NCI-H1417 treated with DMSO at 0.1 percent for 48 hours (cell line): ENCODE data around the gene PCDHA4.
"Not testable (repeated sequence)": the region's sequence is repeated elsewhere in the genome, so short reads cannot be mapped to it uniquely, and the experiment has no call there.

Experiments used
- DNase-seq: peaks from one replicate; lab custom pipeline; 2025; lab: John Stamatoyannopoulos, UW

Gene PCDHA4

DNA sequence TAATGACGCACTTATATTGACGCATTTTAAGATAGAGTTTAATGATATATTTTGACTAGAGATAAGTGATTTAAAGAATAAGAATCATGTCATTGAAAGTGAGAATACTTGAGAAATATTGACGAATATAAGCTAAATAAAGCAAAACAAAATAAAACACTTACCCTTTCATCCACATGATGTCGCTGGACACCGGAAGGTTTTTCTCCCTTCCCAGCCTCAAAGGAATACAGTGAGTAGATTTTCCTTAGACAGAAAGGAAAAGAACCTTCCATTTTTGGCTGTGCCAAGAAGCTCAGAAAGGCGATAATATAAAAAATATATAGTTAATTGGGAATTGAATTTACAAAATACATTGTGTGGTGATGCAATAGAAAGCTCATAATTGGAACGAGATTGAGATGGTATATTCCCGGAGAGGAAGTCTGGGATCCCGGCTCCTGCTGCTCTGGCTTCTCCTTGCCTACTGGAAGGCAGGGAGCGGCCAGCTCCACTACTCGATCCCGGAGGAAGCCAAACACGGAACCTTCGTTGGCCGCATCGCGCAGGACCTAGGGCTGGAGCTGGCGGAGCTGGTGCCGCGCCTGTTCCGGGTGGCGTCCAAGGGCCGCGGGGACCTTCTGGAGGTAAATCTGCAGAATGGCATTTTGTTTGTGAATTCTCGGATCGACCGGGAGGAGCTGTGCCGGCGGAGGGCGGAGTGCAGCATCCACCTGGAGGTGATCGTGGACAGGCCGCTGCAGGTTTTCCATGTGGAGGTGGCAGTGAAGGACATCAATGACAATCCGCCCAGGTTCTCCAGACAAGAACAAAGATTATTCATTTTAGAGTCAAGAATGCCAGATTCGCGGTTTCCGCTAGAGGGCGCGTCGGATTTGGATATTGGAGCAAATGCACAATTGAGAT, 14.8 kb downstream of the PCDHA4 start, which contains the start of gene PCDHA5:
Gene PCDHA5 (plus strand): TSS at position 239 of the 906 bp plus-strand sequence.
- no peak for DNase-seq

GRCh38 chr5:140822281-140822629, 15.4 kb downstream of the PCDHA4 start:
- DNase-seq: no peak

DNA sequence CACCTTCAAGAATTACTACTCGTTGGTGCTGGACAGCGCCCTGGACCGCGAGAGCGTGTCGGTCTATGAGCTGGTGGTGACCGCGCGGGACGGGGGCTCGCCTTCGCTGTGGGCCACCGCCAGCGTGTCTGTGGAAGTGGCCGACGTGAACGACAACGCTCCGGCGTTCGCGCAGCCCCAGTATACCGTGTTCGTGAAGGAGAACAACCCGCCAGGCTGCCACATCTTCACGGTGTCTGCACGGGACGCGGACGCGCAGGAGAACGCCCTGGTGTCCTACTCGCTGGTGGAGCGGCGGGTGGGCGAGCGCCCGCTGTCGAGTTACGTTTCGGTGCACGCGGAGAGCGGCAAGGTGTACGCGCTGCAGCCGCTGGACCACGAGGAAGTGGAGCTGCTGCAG, 16.1 kb downstream of the PCDHA4 start:
- DNase-seq: not testable (repeated sequence)

GRCh38 chr5:140823475-140823874, 16.6 kb downstream of the PCDHA4 start:
- DNase-seq: no peak

GRCh38 chr5:140827704-140828361, 21.0 kb downstream of the PCDHA4 start, which contains the start of gene PCDHA6:
Gene PCDHA6 (plus strand): TSS chr5:140827960. CDS start chr5:140828092, 132 bp downstream.
- DNase-seq: peak; percentile 78

- DNase-seq: peak; percentile 2
Measured at GRCh38 chr5:140828362-140828737, 21.5 kb downstream of the PCDHA4 start.

- DNase-seq: not testable (repeated sequence)
Measured at GRCh38 chr5:140829511-140830501, 22.9 kb downstream of the PCDHA4 start.

GRCh38 chr5:140833993-140834392, 27.1 kb downstream of the PCDHA4 start, which contains the start of gene PCDHA7:
Gene PCDHA7 (plus strand): TSS chr5:140834269. CDS start chr5:140834384, 115 bp downstream.
- DNase-seq: no peak

DNA sequence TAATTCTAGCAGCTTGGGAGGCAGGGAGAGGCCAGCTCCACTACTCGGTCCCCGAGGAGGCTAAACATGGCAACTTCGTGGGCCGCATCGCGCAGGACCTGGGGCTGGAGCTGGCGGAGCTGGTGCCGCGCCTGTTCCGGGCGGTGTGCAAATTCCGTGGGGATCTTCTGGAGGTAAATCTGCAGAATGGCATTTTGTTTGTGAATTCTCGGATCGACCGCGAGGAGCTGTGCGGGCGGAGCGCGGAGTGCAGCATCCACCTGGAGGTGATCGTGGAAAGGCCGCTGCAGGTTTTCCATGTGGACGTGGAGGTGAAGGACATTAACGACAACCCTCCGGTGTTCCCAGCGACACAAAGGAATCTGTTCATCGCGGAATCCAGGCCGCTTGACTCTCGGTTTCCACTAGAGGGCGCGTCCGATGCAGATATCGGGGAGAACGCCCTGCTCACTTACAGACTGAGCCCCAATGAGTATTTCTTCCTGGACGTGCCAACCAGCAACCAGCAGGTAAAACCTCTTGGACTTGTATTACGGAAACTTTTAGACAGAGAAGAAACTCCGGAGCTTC, 27.7 kb downstream of the PCDHA4 start:
- not testable (repeated sequence) for DNase-seq

GRCh38 chr5:140835622-140836510, 29.0 kb downstream of the PCDHA4 start:
- no peak for DNase-seq

DNA sequence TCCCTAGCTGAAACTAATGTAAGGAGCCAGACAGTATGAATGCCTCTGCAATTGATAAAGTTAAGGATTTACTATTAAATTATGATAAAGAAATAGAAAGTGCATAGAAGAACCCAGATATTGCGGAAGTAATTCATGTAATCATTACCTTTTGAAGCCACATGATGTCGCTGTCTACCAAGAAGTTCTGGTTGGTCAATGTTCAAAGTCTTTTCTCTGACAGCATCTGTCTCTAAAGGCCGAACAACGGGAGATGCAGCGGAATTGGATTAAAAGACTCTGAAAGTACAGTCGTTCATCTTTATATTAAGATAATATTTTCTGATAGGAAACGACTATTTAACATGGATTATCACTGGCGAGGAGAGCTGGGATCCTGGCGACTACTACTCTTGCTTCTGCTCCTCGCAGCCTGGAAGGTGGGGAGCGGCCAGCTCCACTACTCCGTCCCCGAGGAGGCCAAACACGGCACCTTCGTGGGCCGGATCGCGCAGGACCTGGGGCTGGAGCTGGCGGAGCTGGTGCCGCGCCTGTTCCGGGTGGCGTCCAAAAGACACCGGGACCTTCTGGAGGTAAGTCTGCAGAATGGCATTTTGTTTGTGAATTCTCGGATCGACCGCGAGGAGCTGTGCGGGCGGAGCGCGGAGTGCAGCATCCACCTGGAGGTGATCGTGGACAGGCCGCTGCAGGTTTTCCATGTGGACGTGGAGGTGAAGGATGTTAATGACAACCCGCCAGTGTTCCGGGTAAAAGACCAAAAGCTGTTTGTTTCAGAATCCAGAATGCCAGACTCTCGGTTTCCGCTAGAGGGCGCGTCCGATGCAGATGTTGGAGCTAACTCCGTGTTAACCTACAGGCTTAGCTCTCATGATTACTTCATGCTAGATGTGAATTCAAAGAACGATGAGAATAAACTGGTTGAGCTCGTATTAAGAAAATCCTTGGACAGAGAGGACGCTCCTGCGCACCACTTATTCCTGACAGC, 34.4 kb downstream of the PCDHA4 start, which contains the start of gene PCDHA8:
Gene PCDHA8 (plus strand): TSS at position 210 of the 985 bp plus-strand sequence. CDS start 135 bp downstream, at position 345.
- DNase-seq: no peak

DNA sequence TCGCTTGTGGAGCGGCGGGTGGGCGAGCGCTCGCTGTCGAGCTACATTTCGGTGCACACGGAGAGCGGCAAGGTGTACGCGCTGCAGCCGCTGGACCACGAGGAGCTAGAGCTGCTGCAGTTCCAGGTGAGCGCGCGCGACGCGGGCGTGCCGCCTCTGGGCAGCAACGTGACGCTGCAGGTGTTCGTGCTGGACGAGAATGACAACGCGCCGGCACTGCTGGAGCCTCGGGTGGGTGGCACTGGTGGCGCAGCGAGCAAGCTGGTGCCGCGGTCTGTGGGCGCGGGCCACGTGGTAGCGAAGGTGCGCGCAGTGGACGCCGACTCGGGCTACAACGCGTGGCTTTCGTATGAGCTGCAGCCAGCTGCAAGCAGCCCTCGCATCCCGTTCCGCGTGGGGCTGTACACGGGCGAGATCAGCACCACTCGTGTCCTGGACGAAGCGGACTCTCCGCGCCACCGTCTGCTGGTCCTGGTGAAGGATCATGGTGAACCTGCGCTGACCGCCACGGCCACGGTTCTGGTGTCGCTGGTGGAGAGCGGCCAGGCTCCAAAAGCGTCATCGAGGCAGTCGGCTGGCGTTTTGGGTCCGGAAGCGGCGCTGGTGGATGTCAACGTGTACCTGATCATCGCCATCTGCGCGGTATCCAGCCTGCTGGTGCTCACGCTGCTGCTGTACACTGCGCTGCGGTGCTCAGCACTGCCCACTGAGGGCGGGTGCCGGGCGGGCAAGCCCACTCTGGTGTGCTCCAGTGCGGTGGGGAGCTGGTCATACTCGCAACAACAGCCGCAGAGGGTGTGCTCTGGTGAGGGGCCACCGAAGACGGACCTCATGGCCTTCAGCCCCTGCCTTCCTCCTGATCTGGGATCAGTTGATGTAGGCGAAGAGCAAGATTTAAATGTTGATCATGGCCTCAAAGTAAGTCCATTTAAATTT, 36.2 kb downstream of the PCDHA4 start:
- DNase-seq: no peak

DNA sequence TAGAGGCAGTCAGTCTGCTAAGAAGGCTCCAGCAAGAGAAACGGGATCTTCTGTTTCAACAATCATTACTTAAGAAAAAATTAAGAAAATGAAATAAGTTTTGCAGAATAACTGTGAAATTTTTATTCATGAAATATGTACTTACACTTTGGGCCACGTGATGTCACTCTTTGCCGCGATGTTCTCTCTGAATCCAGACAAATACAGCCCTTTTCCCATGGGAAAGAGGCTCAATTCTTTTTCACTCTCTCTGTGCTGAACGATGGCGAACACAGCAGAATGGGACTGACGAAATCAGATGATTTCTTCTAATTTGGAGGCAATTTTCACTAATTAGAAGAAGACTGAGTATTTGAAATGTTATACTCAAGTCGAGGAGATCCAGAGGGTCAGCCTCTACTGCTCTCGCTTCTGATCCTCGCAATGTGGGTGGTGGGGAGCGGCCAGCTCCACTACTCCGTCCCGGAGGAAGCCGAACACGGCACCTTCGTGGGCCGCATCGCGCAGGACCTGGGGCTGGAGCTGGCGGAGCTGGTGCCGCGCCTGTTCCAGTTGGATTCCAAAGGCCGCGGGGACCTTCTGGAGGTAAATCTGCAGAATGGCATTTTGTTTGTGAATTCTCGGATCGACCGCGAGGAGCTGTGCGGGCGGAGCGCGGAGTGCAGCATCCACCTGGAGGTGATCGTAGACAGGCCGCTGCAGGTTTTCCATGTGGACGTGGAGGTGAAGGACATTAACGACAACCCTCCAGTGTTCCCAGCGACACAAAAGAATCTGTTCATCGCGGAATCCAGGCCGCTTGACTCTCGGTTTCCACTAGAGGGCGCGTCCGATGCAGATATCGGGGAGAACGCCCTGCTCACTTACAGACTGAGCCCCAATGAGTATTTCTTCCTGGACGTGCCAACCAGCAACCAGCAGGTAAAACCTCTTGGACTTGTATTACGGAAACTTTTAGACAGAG, 41.6 kb downstream of the PCDHA4 start, which contains the start of gene PCDHA9:
Gene PCDHA9 (plus strand): TSS at position 244 of the 964 bp plus-strand sequence. CDS start 114 bp downstream, at position 358.
- not testable (repeated sequence) for DNase-seq

DNA sequence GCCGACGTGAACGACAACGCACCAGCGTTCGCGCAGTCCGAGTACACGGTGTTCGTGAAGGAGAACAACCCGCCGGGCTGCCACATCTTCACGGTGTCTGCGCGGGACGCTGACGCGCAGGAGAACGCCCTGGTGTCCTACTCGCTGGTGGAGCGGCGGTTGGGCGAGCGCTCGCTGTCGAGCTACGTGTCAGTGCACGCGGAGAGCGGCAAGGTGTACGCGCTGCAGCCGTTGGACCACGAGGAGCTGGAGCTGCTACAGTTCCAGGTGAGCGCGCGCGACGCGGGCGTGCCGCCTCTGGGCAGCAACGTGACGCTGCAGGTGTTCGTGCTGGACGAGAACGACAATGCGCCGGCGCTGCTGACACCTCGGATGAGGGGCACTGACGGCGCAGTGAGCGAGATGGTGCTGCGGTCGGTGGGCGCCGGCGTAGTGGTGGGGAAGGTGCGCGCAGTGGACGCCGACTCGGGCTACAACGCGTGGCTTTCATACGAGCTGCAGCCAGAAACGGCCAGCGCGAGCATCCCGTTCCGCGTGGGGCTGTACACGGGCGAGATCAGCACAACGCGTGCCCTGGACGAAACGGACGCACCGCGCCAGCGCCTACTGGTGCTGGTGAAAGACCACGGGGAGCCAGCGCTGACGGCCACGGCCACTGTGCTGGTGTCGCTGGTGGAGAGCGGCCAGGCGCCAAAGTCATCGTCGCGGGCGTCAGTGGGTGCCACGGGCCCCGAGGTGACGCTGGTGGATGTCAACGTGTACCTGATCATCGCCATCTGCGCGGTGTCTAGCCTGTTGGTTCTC, 43.2 kb downstream of the PCDHA4 start:
- not testable (repeated sequence) for DNase-seq
